Esophagus muscularis mucosa (tissue), 3 donors: ENCODE results near the gene CDC42EP2.

Source experiments
- EP300 ChIP-seq: sonication (generic); formaldehyde crosslinking; IDR thresholded peaks from one replicate; pipeline ENCODE4 v1.6.1; 2017; ENCODE audit warnings: antibody characterized with exemption
- POLR2AphosphoS5 ChIP-seq, 2 donors: sonication (generic); formaldehyde crosslinking; IDR thresholded peaks; one replicate each; pipeline ENCODE4 v1.6.1; 2017; ENCODE audit warnings: antibody characterized with exemption in 2 of 2

DNA sequence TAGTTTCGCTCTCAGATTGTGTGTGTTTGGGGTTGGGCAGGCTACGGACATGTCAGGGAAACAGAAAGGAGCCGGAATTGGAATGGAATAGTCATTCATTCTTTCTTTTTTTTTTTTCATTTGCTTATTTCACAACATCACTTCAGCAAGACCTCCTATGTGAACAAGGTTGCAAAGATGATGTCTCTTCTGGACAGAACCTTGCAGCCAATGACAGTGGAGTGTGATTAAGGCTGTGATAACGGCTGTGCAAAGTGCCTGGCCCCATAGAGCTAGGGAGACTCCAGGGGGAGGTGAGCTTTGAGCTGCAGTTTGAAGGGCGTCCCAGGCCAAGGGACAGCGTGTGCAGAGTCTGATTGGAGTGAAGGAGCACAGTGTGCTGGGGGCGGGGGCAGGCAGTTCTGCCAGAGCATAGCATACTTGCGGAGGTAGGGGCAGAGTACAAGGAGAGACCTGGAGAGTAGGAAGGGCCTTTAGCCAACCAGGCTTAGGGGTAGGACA, 43.2 kb downstream of the CDC42EP2 start:
- no peak for TF ChIP-seq EP300
- TF ChIP-seq POLR2AphosphoS5 (IDR thresholded peaks at IDR 0.05) = no peak
